ENCODE results near the gene INPP5A. TPM values are rescaled to one million over a fixed set of nuclear protein-coding genes. Genes with fewer than 3 reads are reported as not detected.

Gene INPP5A
- total and polyA plus RNA-seq, 9 of the 15 experiments (the other 6 are each of a cell fraction or from before 2014, with no cell fraction given) = 0.66 to 11.6 (median 7.7) TPM

DNA sequence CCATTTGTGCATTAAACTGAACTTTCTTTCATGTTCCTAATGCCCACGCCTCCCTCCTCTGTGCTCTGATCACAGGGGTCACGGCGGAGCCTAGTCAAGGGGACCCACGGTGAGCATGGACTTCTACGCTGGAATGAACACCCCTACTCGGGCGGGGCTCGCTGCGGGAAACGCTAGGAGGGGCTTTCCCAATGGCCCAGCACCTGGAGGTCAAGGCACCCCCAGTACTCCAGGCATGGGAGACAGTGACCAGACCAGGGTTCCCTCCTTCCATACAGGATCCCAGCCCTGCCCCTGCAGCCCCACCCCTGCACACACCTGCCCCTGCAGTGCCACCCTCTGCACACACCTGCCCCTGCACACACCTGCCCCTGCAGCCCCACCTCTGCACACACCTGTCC lies 275.4 kb downstream of the INPP5A start:
- ChIA-PET CTCF (ENCODE audit: low intra/inter-chr PET ratio) (no interaction called here), POLR2A (no interaction called here)
- in situ Hi-C loops (cut with MboI) = no loop called here
- Histone ChIP-seq H3K27me3 (ENCODE audit: control insufficient read depth in 2 of 2, insufficient read depth in 2 of 2, low read length in 2 of 2) (peaks cover 12 to 43% of the 10 kb centered on the region in 2 experiments; a peak in 3 of 5 replicates), H3K4me2 (ENCODE audit: insufficient read depth, low read length) (no peak overlapping the region), H3K9me3 (replicated peaks; ENCODE audit: control insufficient read depth, insufficient read depth, low read depth, low read length) (no peaks in the 10 kb centered on the region), H3K27ac (ENCODE audit: extremely low read depth, low read depth, low read length) (no peak overlapping the region), H3K4me3 (no peak overlapping the region), H4K20me1 (replicated peaks; ENCODE audit: control insufficient read depth, insufficient read depth, low read length) (no peaks in the 10 kb centered on the region), H3K4me1 (replicated peaks in 1 of 2; ENCODE audit: control insufficient read depth in 2 of 2, insufficient read depth in 2 of 2, low read length in 2 of 2) (peaks cover 0 to 16% of the 10 kb centered on the region in 2 experiments; a peak in 1 of 5 replicates), H3K9me1 (ENCODE audit: control insufficient read depth, insufficient read depth, low read length) (no peaks in the 10 kb centered on the region), H3K36me3 (ENCODE audit: control insufficient read depth, insufficient read depth, low read length) (no peaks in the 10 kb centered on the region), H3K79me2 (ENCODE audit: control insufficient read depth, insufficient read depth, low read length) (no peaks in the 10 kb centered on the region), H2AFZ (ENCODE audit: low read depth, low read length) (no peak overlapping the region), H3K9ac (ENCODE audit: insufficient read depth in 1 of 2, low read depth in 2 of 2, low read length in 2 of 2) (no peak overlapping the region)
- DNase-seq (ENCODE audit: extremely low read depth in 1 of 4, low spot score in 3 of 4) = no peak
- ATAC-seq = no peak
- intact Hi-C loops (cut with micrococcal nuclease) = no loop called here
- BruUV-seq (replicated peaks) = no TSS peak
- WGBS (ENCODE audit: insufficient coverage, low coverage, missing lambda C conversion rate) = 10% methylated on average over 10 of the region's 10 CpGs
- FAIRE-seq = no peak
- TF ChIP-seq ZNF444 (CRISPR knock-in tag; IDR thresholded peaks at IDR 0.05) = no peak
- TF ChIP-seq ZNF699 (CRISPR knock-in tag; IDR thresholded peaks at IDR 0.05; ENCODE audit: insufficient replicate concordance) = no peak
- TF ChIP-seq KAT7 (CRISPR knock-in tag; IDR thresholded peaks at IDR 0.05; ENCODE audit: borderline replicate concordance) = no peak
- no peak for TF ChIP-seq HNRNPLL (IDR thresholded peaks at IDR 0.05; ENCODE audit: low read depth, low read length, poor library complexity, severe bottlenecking)
- TF ChIP-seq, protein P1, sequence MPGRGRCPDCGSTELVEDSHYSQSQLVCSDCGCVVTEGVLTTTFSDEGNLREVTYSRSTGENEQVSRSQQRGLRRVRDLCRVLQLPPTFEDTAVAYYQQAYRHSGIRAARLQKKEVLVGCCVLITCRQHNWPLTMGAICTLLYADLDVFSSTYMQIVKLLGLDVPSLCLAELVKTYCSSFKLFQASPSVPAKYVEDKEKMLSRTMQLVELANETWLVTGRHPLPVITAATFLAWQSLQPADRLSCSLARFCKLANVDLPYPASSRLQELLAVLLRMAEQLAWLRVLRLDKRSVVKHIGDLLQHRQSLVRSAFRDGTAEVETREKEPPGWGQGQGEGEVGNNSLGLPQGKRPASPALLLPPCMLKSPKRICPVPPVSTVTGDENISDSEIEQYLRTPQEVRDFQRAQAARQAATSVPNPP (IDR thresholded peaks at IDR 0.05; ENCODE audit: borderline replicate concordance, insufficient read depth, insufficient read length) = no peak
- no peak for TF ChIP-seq XRCC3 (IDR thresholded peaks at IDR 0.05)
- no peak for TF ChIP-seq ZNF133 (CRISPR knock-in tag; IDR thresholded peaks at IDR 0.05)
- no peak for TF ChIP-seq SRSF9 (IDR thresholded peaks at IDR 0.05; ENCODE audit: borderline replicate concordance, low read depth, low read length)
- TF ChIP-seq, protein P2, sequence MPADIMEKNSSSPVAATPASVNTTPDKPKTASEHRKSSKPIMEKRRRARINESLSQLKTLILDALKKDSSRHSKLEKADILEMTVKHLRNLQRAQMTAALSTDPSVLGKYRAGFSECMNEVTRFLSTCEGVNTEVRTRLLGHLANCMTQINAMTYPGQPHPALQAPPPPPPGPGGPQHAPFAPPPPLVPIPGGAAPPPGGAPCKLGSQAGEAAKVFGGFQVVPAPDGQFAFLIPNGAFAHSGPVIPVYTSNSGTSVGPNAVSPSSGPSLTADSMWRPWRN (IDR thresholded peaks at IDR 0.05; ENCODE audit: low read depth) = no peak
- no peak for TF ChIP-seq SMAD3 (CRISPR knock-in tag; conservative IDR thresholded peaks at IDR 0.05)
- no peak for TF ChIP-seq NR2F6 (CRISPR knock-in tag; IDR thresholded peaks at IDR 0.05)
- TF ChIP-seq ZNF324 (CRISPR knock-in tag; IDR thresholded peaks at IDR 0.05) = no peak
- no peak for TF ChIP-seq STAT5B (CRISPR knock-in tag; IDR thresholded peaks at IDR 0.05)
- TF ChIP-seq, protein P3, sequence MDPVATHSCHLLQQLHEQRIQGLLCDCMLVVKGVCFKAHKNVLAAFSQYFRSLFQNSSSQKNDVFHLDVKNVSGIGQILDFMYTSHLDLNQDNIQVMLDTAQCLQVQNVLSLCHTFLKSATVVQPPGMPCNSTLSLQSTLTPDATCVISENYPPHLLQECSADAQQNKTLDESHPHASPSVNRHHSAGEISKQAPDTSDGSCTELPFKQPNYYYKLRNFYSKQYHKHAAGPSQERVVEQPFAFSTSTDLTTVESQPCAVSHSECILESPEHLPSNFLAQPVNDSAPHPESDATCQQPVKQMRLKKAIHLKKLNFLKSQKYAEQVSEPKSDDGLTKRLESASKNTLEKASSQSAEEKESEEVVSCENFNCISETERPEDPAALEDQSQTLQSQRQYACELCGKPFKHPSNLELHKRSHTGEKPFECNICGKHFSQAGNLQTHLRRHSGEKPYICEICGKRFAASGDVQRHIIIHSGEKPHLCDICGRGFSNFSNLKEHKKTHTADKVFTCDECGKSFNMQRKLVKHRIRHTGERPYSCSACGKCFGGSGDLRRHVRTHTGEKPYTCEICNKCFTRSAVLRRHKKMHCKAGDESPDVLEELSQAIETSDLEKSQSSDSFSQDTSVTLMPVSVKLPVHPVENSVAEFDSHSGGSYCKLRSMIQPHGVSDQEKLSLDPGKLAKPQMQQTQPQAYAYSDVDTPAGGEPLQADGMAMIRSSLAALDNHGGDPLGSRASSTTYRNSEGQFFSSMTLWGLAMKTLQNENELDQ (CRISPR knock-in tag; IDR thresholded peaks at IDR 0.05; ENCODE audit: borderline replicate concordance) = no peak
- no peak for TF ChIP-seq SMAD2 (IDR thresholded peaks at IDR 0.05; ENCODE audit: low read depth, low read length)
- TF ChIP-seq KDM1A (IDR thresholded peaks at IDR 0.05) = no peak
- no peak for TF ChIP-seq ZEB2 (IDR thresholded peaks at IDR 0.05)
- TF ChIP-seq HDAC1 (IDR thresholded peaks at IDR 0.05) = no peak

Measured in K562 (cell line).